Adrenal gland (tissue), 5 donors: ENCODE results near the gene GALR2.

ENCODE experiments used
- POLR2A ChIP-seq, 2 donors: fragments of 450-650 bp; IDR thresholded peaks; one replicate each; pipeline ENCODE4 v1.6.1; 2017; ENCODE audit warnings: antibody characterized with exemption in 2 of 2, mild to moderate bottlenecking in 2 of 2, moderate library complexity in 1 of 2
- TF ChIP-seq, protein P1 (sequence below), 6 experiments: fragments of 450-650 bp in 4 of 6; fragments of 200-600 bp in 2 of 6; sonication (generic) in 1 of 6; IDR thresholded peaks; 1 replicate in 5 of 6; 2 replicates in 1 of 6; pipeline versions ENCODE4 v1.5.1 to v1.8.0; 2016 to 2021; ENCODE audit warnings: antibody characterized with exemption in 6 of 6, mild to moderate bottlenecking in 2 of 6, moderate library complexity in 1 of 6
- donor health status: DM: no; HTN: no; CAD: no.

DNA sequence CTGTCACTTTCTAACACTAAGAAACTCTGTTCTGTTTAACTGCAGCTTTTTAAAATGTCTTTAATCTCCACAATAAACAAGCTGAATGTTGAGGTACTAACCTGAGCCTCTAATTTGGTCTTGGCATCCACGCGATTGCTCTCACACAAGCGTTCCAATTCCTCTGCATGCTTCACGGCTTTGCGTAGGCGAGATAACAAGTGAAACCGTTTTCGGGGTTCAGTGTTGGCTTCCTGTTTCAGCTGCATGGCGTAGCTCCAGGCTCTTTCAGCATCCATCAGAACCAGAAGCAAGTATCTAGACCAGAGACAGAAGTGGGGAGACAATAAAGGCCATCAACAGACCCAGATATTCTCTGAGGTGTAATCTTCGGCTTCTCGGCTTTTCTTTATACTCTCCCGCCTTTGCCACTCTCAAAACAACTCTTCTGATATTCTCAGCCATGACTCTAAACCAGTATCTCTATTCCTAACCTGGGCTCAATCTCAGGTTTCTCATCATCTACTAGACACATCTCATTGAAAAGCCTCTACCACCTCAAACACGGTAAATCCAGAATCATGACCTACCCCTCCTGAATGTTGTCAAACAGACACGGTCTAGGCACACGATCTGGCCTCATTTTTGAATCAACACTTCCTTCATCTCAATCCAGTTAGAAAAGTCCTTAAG is 10.6 kb upstream of the GALR2 start:
- TF ChIP-seq, protein P1, sequence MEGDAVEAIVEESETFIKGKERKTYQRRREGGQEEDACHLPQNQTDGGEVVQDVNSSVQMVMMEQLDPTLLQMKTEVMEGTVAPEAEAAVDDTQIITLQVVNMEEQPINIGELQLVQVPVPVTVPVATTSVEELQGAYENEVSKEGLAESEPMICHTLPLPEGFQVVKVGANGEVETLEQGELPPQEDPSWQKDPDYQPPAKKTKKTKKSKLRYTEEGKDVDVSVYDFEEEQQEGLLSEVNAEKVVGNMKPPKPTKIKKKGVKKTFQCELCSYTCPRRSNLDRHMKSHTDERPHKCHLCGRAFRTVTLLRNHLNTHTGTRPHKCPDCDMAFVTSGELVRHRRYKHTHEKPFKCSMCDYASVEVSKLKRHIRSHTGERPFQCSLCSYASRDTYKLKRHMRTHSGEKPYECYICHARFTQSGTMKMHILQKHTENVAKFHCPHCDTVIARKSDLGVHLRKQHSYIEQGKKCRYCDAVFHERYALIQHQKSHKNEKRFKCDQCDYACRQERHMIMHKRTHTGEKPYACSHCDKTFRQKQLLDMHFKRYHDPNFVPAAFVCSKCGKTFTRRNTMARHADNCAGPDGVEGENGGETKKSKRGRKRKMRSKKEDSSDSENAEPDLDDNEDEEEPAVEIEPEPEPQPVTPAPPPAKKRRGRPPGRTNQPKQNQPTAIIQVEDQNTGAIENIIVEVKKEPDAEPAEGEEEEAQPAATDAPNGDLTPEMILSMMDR (IDR thresholded peaks at IDR 0.05): no peak
- TF ChIP-seq POLR2A (IDR thresholded peaks at IDR 0.05): no peak
